K562 (cell line): ENCODE measurements around the gene POU2F3. TPM values are rescaled to one million over a fixed set of nuclear protein-coding genes. Genes with fewer than 3 reads are reported as not detected.
A peak's percentile ranks its signal among the peaks of the same experiment; 100 is the strongest.

Experiments
- CBX1 ChIP-seq: sonication (generic); IDR thresholded peaks from 2 replicates; pipeline ENCODE4 v1.6.1; 2016; ENCODE audit warnings: antibody characterized with exemption, low read depth, mild to moderate bottlenecking
- CREB1 ChIP-seq, 2 experiments: sonication (generic) in 1 of 2; formaldehyde crosslinking in 1 of 2; IDR thresholded peaks; 2 replicates each; pipeline versions ENCODE4 v1.6.1 to v1.8.0; 2012 to 2022; ENCODE audit warnings: inconsistent platforms in 1 of 2, mild to moderate bottlenecking in 1 of 2, missing genetic modification reagents in 1 of 2, moderate library complexity in 1 of 2
- FOS ChIP-seq: IDR thresholded peaks from 3 replicates; pipeline ENCODE4 v1.6.1; 2011; ENCODE audit not compliant: insufficient read length; ENCODE audit errors: extremely low read depth
- HDAC8 ChIP-seq: fragments of 450-650 bp; IDR thresholded peaks from 2 replicates; pipeline ENCODE4 v1.6.1; 2016; ENCODE audit warnings: mild to moderate bottlenecking, missing genetic modification characterization, moderate library complexity, missing compliant biosample characterization
- MEF2A ChIP-seq: IDR thresholded peaks from 2 replicates; pipeline ENCODE4 v1.6.1; 2011; ENCODE audit warnings: low read depth, mild to moderate bottlenecking, low read length, moderate library complexity; ENCODE audit not compliant: control insufficient read depth
- NR1H2 ChIP-seq: sonication (generic); formaldehyde crosslinking; IDR thresholded peaks from 2 replicates; pipeline ENCODE4 v1.4.0; 2020; ENCODE audit warnings: mild to moderate bottlenecking, missing genetic modification reagents
- NR3C1 ChIP-seq: sonication (generic); formaldehyde crosslinking; IDR thresholded peaks from 2 replicates; pipeline ENCODE4 v1.8.1; 2022; ENCODE audit warnings: missing genetic modification reagents
- SFPQ ChIP-seq: fragments of 200-400 bp; formaldehyde crosslinking; IDR thresholded peaks from 2 replicates; pipeline ENCODE4 v1.6.1; 2017; ENCODE audit warnings: mild to moderate bottlenecking, low read depth, low read length, moderate library complexity
- SRSF7 ChIP-seq: fragments of 200-400 bp; formaldehyde crosslinking; optimal IDR thresholded peaks from 2 replicates; pipeline ENCODE3; 2017; ENCODE audit warnings: mild to moderate bottlenecking, low read depth, low read length
- SRSF9 ChIP-seq: fragments of 200-400 bp; formaldehyde crosslinking; IDR thresholded peaks from 2 replicates; pipeline ENCODE4 v1.6.1; 2017; ENCODE audit warnings: low read depth, low read length, borderline replicate concordance
- YY1 ChIP-seq, 3 experiments: IDR thresholded peaks; 2 replicates each; pipeline ENCODE4 v1.6.1; 2011; ENCODE audit warnings: low read length in 2 of 3, mild to moderate bottlenecking in 2 of 3, moderate library complexity in 2 of 3, borderline replicate concordance in 1 of 3, control low read depth in 1 of 3, low read depth in 1 of 3; ENCODE audit not compliant: insufficient read depth in 3 of 3, insufficient replicate concordance in 2 of 3, control insufficient read depth in 1 of 3, insufficient read length in 1 of 3; ENCODE audit errors: extremely low read depth in 1 of 3
- ZNF316 ChIP-seq: fragments of 450-650 bp; IDR thresholded peaks from 2 replicates; pipeline ENCODE4 v1.6.1; 2016
- polyA plus RNA-seq, 8 experiments: library from polyadenylated mRNA; depleted of rRNA in 4 of 8; stranded (reverse) in 5 of 8; unstranded in 3 of 8; fragments of >200 nt; fragmentation: Nextera tagmentation in 2 of 8; fragmentation: Illumina TruSeq in 1 of 8; extraction: Ambion mirVana in 2 of 8; extraction: Trizol in 1 of 8; gene quantifications; 2 replicates each; pipeline versions ENCODE4 v1.2.1 to v1.2.3, GENCODE V29; 2011 to 2014; ENCODE audit warnings: inconsistent platforms in 1 of 8, missing spikeins in 1 of 8
- total RNA-seq, 7 experiments: library from RNA; depleted of rRNA in 6 of 7; stranded (reverse); fragments of >200 nt in 6 of 7; fragmentation: Illumina TruSeq in 2 of 7; extraction: Trizol in 2 of 7; gene quantifications; 2 replicates each; pipeline versions ENCODE4 v1.2.1 to v1.2.3, GENCODE V29; 2011 to 2021; ENCODE audit warnings: low replicate concordance in 1 of 7

Gene POU2F3
- total and polyA plus RNA-seq, 9 of the 15 experiments (the other 6 are each of a cell fraction or from before 2014, with no cell fraction given): not detected

DNA sequence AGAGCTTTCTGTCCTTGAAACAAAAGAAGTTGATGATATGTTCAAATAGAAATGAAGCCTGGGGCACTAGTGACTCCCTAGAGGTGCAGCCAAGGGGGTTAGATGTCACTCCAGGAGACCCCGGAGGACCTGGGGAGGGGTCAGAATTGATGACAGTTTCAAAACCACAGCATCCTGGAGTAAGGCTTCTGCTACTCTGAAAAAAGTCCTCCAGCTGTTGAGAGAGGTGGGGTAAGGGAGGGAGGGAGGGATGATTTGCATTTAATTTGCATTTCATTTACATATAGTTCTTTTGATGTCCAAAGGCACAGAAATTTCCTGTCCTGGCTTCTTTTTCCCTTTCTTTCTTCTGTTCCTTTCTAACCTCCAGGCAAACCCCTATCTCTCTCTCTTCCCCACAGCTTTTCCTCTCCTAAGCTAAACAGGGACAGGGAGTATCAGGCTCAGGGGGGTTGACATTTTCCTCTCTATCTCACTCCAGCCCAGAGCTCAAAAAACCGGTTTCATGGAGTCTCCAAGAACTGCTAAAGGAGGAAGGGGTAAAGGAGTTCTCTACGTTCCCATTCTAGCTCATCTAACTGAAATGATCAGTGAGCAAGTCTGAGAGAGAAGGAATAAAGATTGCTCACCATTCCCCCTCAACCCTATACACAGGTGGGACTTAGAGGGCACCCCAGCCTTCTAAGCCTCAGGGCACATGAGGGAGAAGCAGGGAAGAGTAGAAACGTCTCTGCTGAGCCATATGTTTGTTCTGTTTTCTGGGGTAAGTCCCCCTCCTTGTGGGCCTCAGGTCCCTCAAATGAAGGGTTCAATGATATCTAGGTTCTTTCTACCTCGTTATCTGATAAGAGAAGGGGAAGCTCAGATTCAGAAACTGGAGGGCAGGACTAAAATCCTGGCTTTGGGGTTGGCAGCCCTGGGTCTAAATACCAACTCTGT lies 3.5 kb upstream of the POU2F3 start (continued):
- TF ChIP-seq YY1 (IDR thresholded peaks at IDR 0.05; ENCODE audit: borderline replicate concordance in 1 of 3, control insufficient read depth in 1 of 3, extremely low read depth in 1 of 3, insufficient read depth in 3 of 3, insufficient read length in 1 of 3, insufficient replicate concordance in 2 of 3, low read depth in 1 of 3, low read length in 2 of 3) (peak in 1 of 3 experiments; percentile 58), NR3C1 (CRISPR knock-in tag) (no peak), SRSF7 (no peak), NR1H2 (CRISPR knock-in tag) (no peak), CREB1 (IDR thresholded peaks at IDR 0.05) (peak; percentile 68; the same call in 1 of the 2 replicates), CREB1 (CRISPR knock-in tag; IDR thresholded peaks at IDR 0.05) (no peak), HDAC8 (tag) (no peak), ZNF316 (peak; percentile 78), SFPQ (no peak), FOS (no peak), CBX1 (peak; percentile 97), SRSF9 (no peak), MEF2A (0 out of 2 replicates have a peak, but pooled peaks have one; percentile 58)
